C1 segment of cervical spinal cord (tissue), 14 donors: ENCODE results near the gene SMC6.

Experiments
- DNase-seq, 14 donors: peaks; one replicate each; lab custom pipeline; 2025; lab: John Stamatoyannopoulos, UW

The SMC6 gene

GRCh38 chr2:17753803-17754663, at the start of gene SMC6, which contains the start of gene GEN1:
Gene SMC6, minus strand, starts transcription at chr2:17753810. Its CDS starts 7,864 bp downstream, at chr2:17745946.
Gene GEN1, plus strand, starts transcription at chr2:17754138. Its CDS starts 5,806 bp downstream, at chr2:17759944.
- peak; percentile 30 to 100 (median 92) for DNase-seq

- DNase-seq, result no peak
Measured at GRCh38 chr2:17800693-17801458, 47.3 kb upstream of the SMC6 start.

- DNase-seq, result peak in 1 of 14 donors; percentile 1
Measured at GRCh38 chr2:17800219-17800618, 46.6 kb upstream of the SMC6 start.

- no peak for DNase-seq
Measured at GRCh38 chr2:17799301-17800120, 45.9 kb upstream of the SMC6 start.

- DNase-seq, result no peak
Measured at GRCh38 chr2:17798338-17798737, 44.7 kb upstream of the SMC6 start.

- no peak for DNase-seq
Measured at GRCh38 chr2:17795309-17795708, 41.7 kb upstream of the SMC6 start.

- no peak for DNase-seq
Measured at GRCh38 chr2:17793803-17794354, 40.3 kb upstream of the SMC6 start.

- DNase-seq, result no peak
Measured at GRCh38 chr2:17793296-17793695, 39.7 kb upstream of the SMC6 start.

GRCh38 chr2:17792515-17792914, 38.9 kb upstream of the SMC6 start:
- no peak for DNase-seq

GRCh38 chr2:17791817-17792130, 38.2 kb upstream of the SMC6 start:
- no peak for DNase-seq

GRCh38 chr2:17791121-17791816, 37.7 kb upstream of the SMC6 start:
- DNase-seq, result no peak

GRCh38 chr2:17790536-17790935, 36.9 kb upstream of the SMC6 start:
- no peak for DNase-seq

GRCh38 chr2:17788773-17789172, 35.2 kb upstream of the SMC6 start:
- no peak for DNase-seq

- no peak for DNase-seq
Measured at GRCh38 chr2:17786727-17787126, 33.1 kb upstream of the SMC6 start.

- no peak for DNase-seq
Measured at GRCh38 chr2:17781482-17781881, 27.9 kb upstream of the SMC6 start.

- no peak for DNase-seq
Measured at GRCh38 chr2:17780546-17780945, 26.9 kb upstream of the SMC6 start.

GRCh38 chr2:17772532-17772931, 18.9 kb upstream of the SMC6 start:
- no peak for DNase-seq

GRCh38 chr2:17771956-17772355, 18.3 kb upstream of the SMC6 start:
- DNase-seq, result no peak

GRCh38 chr2:17768894-17769293, 15.3 kb upstream of the SMC6 start:
- no peak for DNase-seq

GRCh38 chr2:17765398-17765797, 11.8 kb upstream of the SMC6 start:
- no peak for DNase-seq
